IgD-negative memory B cell (primary cell): Measurements from ENCODE around the gene FCRL4. TPM values are rescaled to one million over a fixed set of nuclear protein-coding genes. Genes with fewer than 3 reads are reported as not detected.
A peak's percentile ranks its signal among the peaks of the same experiment; 100 is the strongest.
"Not testable (repeated sequence)": the region's sequence is repeated elsewhere in the genome, so short reads cannot be mapped to it uniquely, and the experiment has no call there.

Experiments used
- H3K27ac Mint-ChIP-seq, 3 donors: one replicate each; pipeline ENCODE4 v1.8.0; 2020 to 2022; ENCODE audit warnings: mild to moderate bottlenecking in 3 of 3, mixed read lengths in 3 of 3, moderate library complexity in 1 of 3
- H3K27me3 Mint-ChIP-seq: one replicate; pipeline ENCODE4 v1.8.0; 2021; ENCODE audit warnings: mixed read lengths
- H3K36me3 Mint-ChIP-seq: one replicate; pipeline ENCODE4 v1.8.0; 2020; ENCODE audit warnings: mild to moderate bottlenecking, mixed read lengths
- H3K4me1 Mint-ChIP-seq, 3 donors: one replicate each; pipeline ENCODE4 v1.8.0; 2020 to 2022; ENCODE audit warnings: mixed read lengths in 3 of 3, mild to moderate bottlenecking in 1 of 3
- H3K4me3 Mint-ChIP-seq, 4 donors: one replicate each; pipeline ENCODE4 v1.8.0; 2020 to 2022; ENCODE audit warnings: mild to moderate bottlenecking in 4 of 4, mixed read lengths in 4 of 4, moderate library complexity in 3 of 4
- H3K9me3 Mint-ChIP-seq, 3 donors: one replicate each; pipeline ENCODE4 v1.8.0; 2020 to 2021; ENCODE audit warnings: mixed read lengths in 3 of 3, mild to moderate bottlenecking in 1 of 3
- polyA plus RNA-seq: library from polyadenylated mRNA; unstranded; fragments of 300-500 nt; fragmentation: Illumina TruSeq; gene quantifications from one replicate; pipeline ENCODE4 v1.2.3, GENCODE V29; 2021

FCRL4 gene
- polyA plus RNA-seq, 1 donor from 2014 or later: 0.06 TPM

- Mint-ChIP-seq H3K4me1 (peaks cover 45 to 47% (median 46%) of the 10 kb centered on the region in 3 donors), H3K36me3 (no peaks in the 10 kb centered on the region), H3K27me3 (no peaks in the 10 kb centered on the region), H3K9me3 (peaks cover 0 to 2% (median 0%) of the 10 kb centered on the region in 3 donors), H3K27ac (no peak overlapping the region), H3K4me3 (no peak overlapping the region)
Observed at GRCh38 chr1:157580179-157580827, 17.6 kb downstream of the FCRL4 start.

GRCh38 chr1:157577420-157577819 lies 20.5 kb downstream of the FCRL4 start:
- no peak overlapping the region for H3K4me3 Mint-ChIP-seq

GRCh38 chr1:157575744-157576143 lies 22.1 kb downstream of the FCRL4 start:
- Mint-ChIP-seq H3K27ac (peak overlapping the region in 1 of 3 donors; percentile 3), H3K4me3 (peak overlapping the region in 3 of 4 donors; percentile 24 to 80 (median 44))

More at GRCh38 chr1:157577420-157577819, 20.5 kb downstream of the FCRL4 start:
- H3K9me3 Mint-ChIP-seq: no peaks in the 10 kb centered on the region
- peaks cover 39 to 45% (median 41%) of the 10 kb centered on the region in 3 donors for H3K4me1 Mint-ChIP-seq
- no peaks in the 10 kb centered on the region for H3K27me3 Mint-ChIP-seq
- H3K27ac Mint-ChIP-seq: no peak overlapping the region
- no peaks in the 10 kb centered on the region for H3K36me3 Mint-ChIP-seq

GRCh38 chr1:157574836-157575235 lies 23.0 kb downstream of the FCRL4 start:
- Mint-ChIP-seq H3K27me3 (no peaks in the 10 kb centered on the region), H3K4me1 (peaks cover 15 to 24% (median 20%) of the 10 kb centered on the region in 3 donors), H3K9me3 (no peaks in the 10 kb centered on the region), H3K36me3 (no peaks in the 10 kb centered on the region), H3K4me3 (peak overlapping the region in 1 of 4 donors; percentile 25), H3K27ac (no peak overlapping the region)

More at GRCh38 chr1:157575744-157576143, 22.1 kb downstream of the FCRL4 start:
- Mint-ChIP-seq H3K36me3 (no peaks in the 10 kb centered on the region), H3K4me1 (peaks cover 24 to 32% (median 28%) of the 10 kb centered on the region in 3 donors), H3K9me3 (no peaks in the 10 kb centered on the region), H3K27me3 (no peaks in the 10 kb centered on the region)

GRCh38 chr1:157566484-157567300 lies 31.2 kb downstream of the FCRL4 start:
- H3K27me3 Mint-ChIP-seq: no peaks in the 10 kb centered on the region
- H3K27ac Mint-ChIP-seq: peak overlapping the region; percentile 48 to 90 (median 82)
- peak overlapping the region; percentile 42 to 79 (median 62) for H3K4me3 Mint-ChIP-seq
- no peaks in the 10 kb centered on the region for H3K9me3 Mint-ChIP-seq
- peaks cover 2% of the 10 kb centered on the region for H3K36me3 Mint-ChIP-seq
- H3K4me1 Mint-ChIP-seq: peaks cover 67 to 72% (median 68%) of the 10 kb centered on the region in 3 donors

- Mint-ChIP-seq H3K36me3 (peaks cover under 1% of the 10 kb centered on the region), H3K27ac (peak overlapping the region in 2 of 3 donors; percentile 56 to 85), H3K4me1 (peaks cover 57 to 64% (median 57%) of the 10 kb centered on the region in 3 donors), H3K27me3 (no peaks in the 10 kb centered on the region), H3K9me3 (no peaks in the 10 kb centered on the region), H3K4me3 (peak overlapping the region; percentile 51 to 86 (median 80))
Observed at GRCh38 chr1:157562515-157562914, 35.4 kb downstream of the FCRL4 start.

GRCh38 chr1:157558119-157558518 lies 39.8 kb downstream of the FCRL4 start:
- Mint-ChIP-seq H3K27ac (no peak overlapping the region), H3K27me3 (no peaks in the 10 kb centered on the region), H3K4me1 (peaks cover 29 to 38% (median 29%) of the 10 kb centered on the region in 3 donors), H3K36me3 (no peaks in the 10 kb centered on the region), H3K4me3 (no peak overlapping the region), H3K9me3 (no peaks in the 10 kb centered on the region)

GRCh38 chr1:157551694-157552693 lies 45.9 kb downstream of the FCRL4 start, which contains the start of gene FCRL5:
TSS of gene FCRL5 (minus strand) at chr1:157552515. CDS start at chr1:157552362, 153 bp downstream.
- Mint-ChIP-seq H3K36me3 (peaks cover 2% of the 10 kb centered on the region), H3K4me3 (peak within 1 kb of the TSS; percentile 85 to 95 (median 91)), H3K27me3 (no peaks in the 10 kb centered on the region), H3K27ac (peak within 1 kb of the TSS in 2 of 3 donors; percentile 25 to 48), H3K9me3 (no peaks in the 10 kb centered on the region), H3K4me1 (peaks cover 34 to 48% (median 38%) of the 10 kb centered on the region in 3 donors)

- H3K4me3 Mint-ChIP-seq, H3K36me3 Mint-ChIP-seq, H3K27ac Mint-ChIP-seq, H3K27me3 Mint-ChIP-seq, H3K9me3 Mint-ChIP-seq: not testable (repeated sequence)
- peaks cover 24 to 40% (median 31%) of the 10 kb centered on the region in 3 donors for H3K4me1 Mint-ChIP-seq
Observed at GRCh38 chr1:157548081-157548480, 49.8 kb downstream of the FCRL4 start.

GRCh38 chr1:157542676-157543075 lies 55.2 kb downstream of the FCRL4 start:
- Mint-ChIP-seq H3K27me3 (peaks cover 1% of the 10 kb centered on the region), H3K4me3 (no peak overlapping the region), H3K9me3 (no peaks in the 10 kb centered on the region), H3K4me1 (peaks cover 18 to 35% (median 24%) of the 10 kb centered on the region in 3 donors), H3K27ac (peak overlapping the region in 1 of 3 donors; percentile 21), H3K36me3 (peaks cover 5% of the 10 kb centered on the region)

GRCh38 chr1:157540852-157541251 lies 57.0 kb downstream of the FCRL4 start:
- Mint-ChIP-seq H3K4me1 (peaks cover 19 to 31% (median 24%) of the 10 kb centered on the region in 3 donors), H3K4me3 (peak overlapping the region in 2 of 4 donors; percentile 58 to 71), H3K27me3 (peaks cover 1% of the 10 kb centered on the region), H3K36me3 (peaks cover 5% of the 10 kb centered on the region), H3K9me3 (no peaks in the 10 kb centered on the region), H3K27ac (no peak overlapping the region)

GRCh38 chr1:157540160-157540748 lies 57.6 kb downstream of the FCRL4 start:
- H3K4me1 Mint-ChIP-seq: peaks cover 19 to 31% (median 23%) of the 10 kb centered on the region in 3 donors
- H3K27ac Mint-ChIP-seq: peak overlapping the region in 1 of 3 donors; percentile 63
- H3K27me3 Mint-ChIP-seq: peaks cover 1% of the 10 kb centered on the region
- peak overlapping the region in 2 of 4 donors; percentile 67 to 79 for H3K4me3 Mint-ChIP-seq
- peaks cover 5% of the 10 kb centered on the region for H3K36me3 Mint-ChIP-seq
- H3K9me3 Mint-ChIP-seq: no peaks in the 10 kb centered on the region

- Mint-ChIP-seq H3K36me3 (peaks cover 5% of the 10 kb centered on the region), H3K4me1 (peaks cover 19 to 31% (median 23%) of the 10 kb centered on the region in 3 donors), H3K27me3 (peaks cover 1% of the 10 kb centered on the region), H3K4me3 (no peak overlapping the region), H3K9me3 (no peaks in the 10 kb centered on the region), H3K27ac (no peak overlapping the region)
Observed at GRCh38 chr1:157539568-157539967, 58.3 kb downstream of the FCRL4 start.

GRCh38 chr1:157532569-157532968 lies 65.3 kb downstream of the FCRL4 start:
- peaks cover 18% of the 10 kb centered on the region for H3K36me3 Mint-ChIP-seq
- H3K4me1 Mint-ChIP-seq: peaks cover 12 to 16% (median 13%) of the 10 kb centered on the region in 3 donors
- H3K27me3 Mint-ChIP-seq: peaks cover 1% of the 10 kb centered on the region
- H3K27ac Mint-ChIP-seq: no peak overlapping the region
- H3K4me3 Mint-ChIP-seq: peak overlapping the region in 1 of 4 donors; percentile 38
- H3K9me3 Mint-ChIP-seq: no peaks in the 10 kb centered on the region
